Subcutaneous abdominal adipose tissue (tissue), 5 donors: Measurements from ENCODE around the gene AKAP6.

Experiments used
- H3K27ac ChIP-seq: one replicate; pipeline ENCODE4 v1.7.0; 2013; ENCODE audit warnings: low read depth, mild to moderate bottlenecking, inconsistent platforms, low read length, moderate library complexity
- H3K27me3 ChIP-seq, 5 donors: one replicate each; pipeline ENCODE4 v1.7.0; 2013; ENCODE audit warnings: low read length in 5 of 5, inconsistent platforms in 1 of 5; ENCODE audit not compliant: control insufficient read depth in 5 of 5, insufficient read depth in 4 of 5
- H3K36me3 ChIP-seq, 5 donors: one replicate each; pipeline ENCODE4 v1.7.0; 2013; ENCODE audit warnings: low read length in 5 of 5; ENCODE audit not compliant: control insufficient read depth in 5 of 5, insufficient read depth in 5 of 5
- H3K4me1 ChIP-seq, 5 donors: one replicate each; pipeline ENCODE4 v1.7.0; 2013; ENCODE audit warnings: low read length in 5 of 5, mild to moderate bottlenecking in 3 of 5, moderate library complexity in 1 of 5; ENCODE audit not compliant: control insufficient read depth in 5 of 5, insufficient read depth in 5 of 5
- H3K4me3 ChIP-seq, 5 donors: one replicate each; pipeline ENCODE4 v1.7.0; 2013; ENCODE audit warnings: low read length in 5 of 5, low read depth in 1 of 5
- H3K9ac ChIP-seq, 5 donors: one replicate each; pipeline ENCODE4 v1.7.0; 2013; ENCODE audit warnings: low read length in 5 of 5, mild to moderate bottlenecking in 4 of 5, moderate library complexity in 3 of 5
- H3K9me3 ChIP-seq, 5 donors: one replicate each; pipeline ENCODE4 v1.7.0; 2013; ENCODE audit warnings: low read length in 5 of 5; ENCODE audit not compliant: control insufficient read depth in 5 of 5
- donor health status: healthy.
- donor health status: healthy.
- donor health status: healthy.
- donor health status: healthy.
- donor health status: healthy.

The AKAP6 gene

GRCh38 chr14:32820682-32821081 lies 491.6 kb downstream of the AKAP6 start:
- no peak overlapping the region for H3K27ac ChIP-seq
- no peaks in the 10 kb centered on the region for H3K9me3 ChIP-seq
- no peaks in the 10 kb centered on the region for H3K27me3 ChIP-seq
- no peak overlapping the region for H3K4me3 ChIP-seq
- peaks cover 0 to 18% (median 3%) of the 10 kb centered on the region in 5 donors for H3K4me1 ChIP-seq
- H3K9ac ChIP-seq = no peak overlapping the region
- no peaks in the 10 kb centered on the region for H3K36me3 ChIP-seq

- Histone ChIP-seq H3K9me3 (no peaks in the 10 kb centered on the region), H3K4me1 (peaks cover 0 to 18% (median 3%) of the 10 kb centered on the region in 5 donors), H3K27me3 (no peaks in the 10 kb centered on the region), H3K4me3 (no peak overlapping the region), H3K27ac (no peak overlapping the region), H3K36me3 (no peaks in the 10 kb centered on the region), H3K9ac (no peak overlapping the region)
Measured at GRCh38 chr14:32821964-32822653, 493.0 kb downstream of the AKAP6 start.

- Histone ChIP-seq H3K9me3 (no peaks in the 10 kb centered on the region), H3K9ac (no peak overlapping the region), H3K4me3 (no peak overlapping the region), H3K36me3 (no peaks in the 10 kb centered on the region), H3K27ac (no peak overlapping the region), H3K4me1 (peaks cover 0 to 18% (median 3%) of the 10 kb centered on the region in 5 donors), H3K27me3 (no peaks in the 10 kb centered on the region)
Measured at GRCh38 chr14:32823706-32824105, 494.6 kb downstream of the AKAP6 start.

- Histone ChIP-seq H3K27me3 (no peaks in the 10 kb centered on the region), H3K36me3 (no peaks in the 10 kb centered on the region), H3K4me3 (no peak overlapping the region), H3K4me1 (peaks cover 0 to 18% (median 3%) of the 10 kb centered on the region in 5 donors), H3K9ac (no peak overlapping the region), H3K9me3 (no peaks in the 10 kb centered on the region), H3K27ac (no peak overlapping the region)
Measured at GRCh38 chr14:32824195-32824594, 495.1 kb downstream of the AKAP6 start.

- Histone ChIP-seq H3K9me3 (no peaks in the 10 kb centered on the region), H3K4me3 (no peak overlapping the region), H3K27ac (no peak overlapping the region), H3K27me3 (no peaks in the 10 kb centered on the region), H3K4me1 (peaks cover 0 to 18% (median 3%) of the 10 kb centered on the region in 5 donors), H3K9ac (no peak overlapping the region), H3K36me3 (no peaks in the 10 kb centered on the region)
Measured at GRCh38 chr14:32825058-32825457, 496.0 kb downstream of the AKAP6 start.

GRCh38 chr14:32826404-32827082 lies 497.4 kb downstream of the AKAP6 start:
- Histone ChIP-seq H3K4me3 (no peak overlapping the region), H3K4me1 (peaks cover 0 to 18% (median 0%) of the 10 kb centered on the region in 5 donors), H3K9ac (no peak overlapping the region), H3K36me3 (no peaks in the 10 kb centered on the region), H3K9me3 (no peaks in the 10 kb centered on the region), H3K27ac (no peak overlapping the region), H3K27me3 (no peaks in the 10 kb centered on the region)

- H3K9ac ChIP-seq = no peak overlapping the region
- H3K36me3 ChIP-seq = no peaks in the 10 kb centered on the region
- no peak overlapping the region for H3K4me3 ChIP-seq
- no peaks in the 10 kb centered on the region for H3K27me3 ChIP-seq
- peaks cover 0 to 18% (median 0%) of the 10 kb centered on the region in 5 donors for H3K4me1 ChIP-seq
- H3K27ac ChIP-seq = no peak overlapping the region
- H3K9me3 ChIP-seq = no peaks in the 10 kb centered on the region
Measured at GRCh38 chr14:32827514-32827913, 498.4 kb downstream of the AKAP6 start.

- no peak overlapping the region for H3K27ac ChIP-seq
- H3K36me3 ChIP-seq = no peaks in the 10 kb centered on the region
- no peaks in the 10 kb centered on the region for H3K9me3 ChIP-seq
- no peak overlapping the region for H3K9ac ChIP-seq
- H3K4me1 ChIP-seq = no peaks in the 10 kb centered on the region
- no peak overlapping the region for H3K4me3 ChIP-seq
- H3K27me3 ChIP-seq = no peaks in the 10 kb centered on the region
Measured at GRCh38 chr14:32835924-32836323, 506.8 kb downstream of the AKAP6 start.

- no peaks in the 10 kb centered on the region for H3K36me3 ChIP-seq
- no peak overlapping the region for H3K27ac ChIP-seq
- H3K9me3 ChIP-seq = no peaks in the 10 kb centered on the region
- H3K27me3 ChIP-seq = no peaks in the 10 kb centered on the region
- no peaks in the 10 kb centered on the region for H3K4me1 ChIP-seq
- H3K9ac ChIP-seq = no peak overlapping the region
- no peak overlapping the region for H3K4me3 ChIP-seq
Measured at GRCh38 chr14:32841698-32842097, 512.6 kb downstream of the AKAP6 start.

- H3K9me3 ChIP-seq = peaks cover 0 to 5% (median 0%) of the 10 kb centered on the region in 5 donors
- no peak overlapping the region for H3K27ac ChIP-seq
- H3K36me3 ChIP-seq = no peaks in the 10 kb centered on the region
- H3K9ac ChIP-seq = no peak overlapping the region
- H3K4me1 ChIP-seq = no peaks in the 10 kb centered on the region
- H3K27me3 ChIP-seq = no peaks in the 10 kb centered on the region
- H3K4me3 ChIP-seq = no peak overlapping the region
Measured at GRCh38 chr14:32846821-32847365, 517.8 kb downstream of the AKAP6 start.
